GM04503 (cell line): Measurements from ENCODE around the gene PDPN.

Source experiments
- DNase-seq: peaks from one replicate; pipeline ENCODE4 v3.0.0-alpha.2; 2012; ENCODE audit warnings: low read depth

The PDPN gene

GRCh38 chr1:13617773-13618172 is 34.1 kb downstream of the PDPN start:
- DNase-seq: no peak

GRCh38 chr1:13618483-13618882 is 34.9 kb downstream of the PDPN start:
- DNase-seq: no peak

DNA sequence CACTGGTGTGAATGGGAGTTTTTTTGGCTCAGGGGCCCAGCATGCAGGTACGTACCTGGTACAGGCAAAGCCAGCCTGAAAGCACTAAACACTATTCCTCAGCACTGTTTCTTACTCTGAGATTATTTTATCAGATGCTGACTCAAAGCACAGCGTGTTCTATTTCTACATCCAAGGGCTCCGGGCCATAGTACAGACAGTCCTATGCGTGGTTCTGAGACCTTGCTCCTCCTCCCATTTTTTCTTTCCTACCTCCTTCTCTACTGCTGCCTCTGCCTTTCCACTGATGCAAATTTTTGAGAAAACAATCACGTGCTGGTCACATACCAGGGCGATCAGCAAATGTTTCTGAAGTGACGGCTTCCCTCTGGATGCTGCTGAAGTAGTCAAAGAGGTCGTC is 36.3 kb downstream of the PDPN start:
- no peak for DNase-seq

DNA sequence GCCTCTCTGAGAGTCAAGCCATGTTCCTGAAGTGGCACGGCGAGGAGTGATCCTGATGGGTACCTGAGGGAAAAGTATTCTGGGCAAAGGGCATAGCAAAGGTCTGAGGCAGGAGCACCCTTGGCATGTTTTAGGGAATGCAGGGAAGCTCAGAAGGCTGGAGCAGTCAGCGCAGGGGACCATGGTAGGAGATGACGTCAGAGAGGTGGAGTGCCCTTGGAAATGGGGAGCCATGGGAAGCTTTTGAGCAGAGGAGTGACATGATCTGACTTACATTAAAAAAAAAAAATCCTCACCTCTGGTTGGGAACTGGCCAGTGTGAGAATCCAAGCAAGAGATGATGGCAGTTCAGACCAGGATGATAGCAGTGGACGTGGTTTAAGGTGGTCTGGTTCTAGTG is 37.2 kb downstream of the PDPN start:
- no peak for DNase-seq

GRCh38 chr1:13622446-13622845 is 38.8 kb downstream of the PDPN start:
- DNase-seq: no peak

DNA sequence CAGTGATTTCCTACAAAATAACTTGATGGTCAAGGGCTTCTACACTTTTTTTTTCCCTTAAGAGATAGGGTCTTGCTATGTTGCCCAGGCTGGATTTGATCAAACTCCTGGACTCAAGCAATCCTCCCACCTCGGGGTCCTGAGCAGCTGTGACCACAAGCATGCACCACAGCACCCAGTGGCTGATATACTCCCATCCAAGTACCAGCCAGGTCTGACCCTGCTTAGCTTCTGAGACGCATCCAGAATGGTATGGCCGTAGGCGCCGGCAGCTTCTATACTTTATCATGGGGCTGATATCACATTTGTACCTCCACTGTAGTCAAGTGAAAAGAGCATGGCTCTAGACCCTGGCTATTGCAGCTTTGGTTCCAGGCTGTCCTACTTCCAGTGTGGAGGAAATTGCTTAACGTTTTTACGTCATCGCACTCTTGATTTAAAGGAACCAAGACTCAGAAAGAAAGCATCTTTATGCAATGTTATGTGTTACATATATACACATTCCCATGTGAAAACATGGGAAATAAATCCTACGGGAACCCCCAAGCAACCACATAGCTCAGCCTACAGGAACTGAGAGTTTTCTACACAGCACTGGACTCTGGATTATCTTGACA is 39.5 kb downstream of the PDPN start:
- DNase-seq: no peak

DNA sequence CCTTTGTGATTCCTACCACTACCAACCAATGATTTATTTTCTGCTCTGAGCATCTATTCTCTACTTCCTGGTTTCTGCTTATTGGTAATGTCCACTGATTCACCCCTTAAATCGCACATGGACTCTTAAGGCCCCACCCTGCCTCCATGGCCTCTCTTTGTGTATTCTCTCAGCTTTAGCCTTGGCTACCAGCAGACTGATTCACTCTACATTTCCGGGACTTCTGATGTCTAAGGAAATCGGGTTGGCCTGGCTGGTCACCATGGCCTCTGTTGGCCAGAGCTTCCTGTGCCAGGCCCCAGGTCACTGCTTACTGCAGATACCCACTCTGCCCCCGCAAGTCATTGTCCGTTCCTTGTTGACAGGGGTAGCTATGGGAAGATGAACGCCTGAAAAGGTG is 40.9 kb downstream of the PDPN start:
- no peak for DNase-seq

- no peak for DNase-seq
Observed at GRCh38 chr1:13627127-13627526, 43.5 kb downstream of the PDPN start.

- DNase-seq: no peak
Observed at GRCh38 chr1:13628218-13628617, 44.6 kb downstream of the PDPN start.

GRCh38 chr1:13628711-13629110 is 45.1 kb downstream of the PDPN start:
- no peak for DNase-seq

GRCh38 chr1:13642306-13643004 is 58.8 kb downstream of the PDPN start:
- no peak for DNase-seq

DNA sequence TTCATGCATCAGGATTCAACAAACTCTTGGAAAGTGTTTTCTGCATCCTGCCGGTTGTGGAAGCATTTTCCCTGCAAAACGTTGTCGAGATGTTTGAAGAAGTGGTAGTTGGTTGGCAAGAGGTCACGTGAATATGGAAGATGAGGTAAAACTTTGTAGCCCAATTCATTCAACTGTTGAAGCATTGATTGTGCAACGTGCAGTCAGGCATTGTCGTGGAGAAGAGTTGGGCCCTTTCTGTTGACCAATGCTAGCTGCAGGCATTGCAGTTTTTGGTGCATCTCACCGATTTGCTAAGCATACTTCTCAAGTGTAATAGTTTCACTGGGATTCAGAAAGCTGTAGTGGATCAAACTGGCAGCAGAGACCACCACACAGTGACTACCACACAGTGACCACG is 59.4 kb downstream of the PDPN start:
- no peak for DNase-seq

GRCh38 chr1:13646521-13646920 is 62.9 kb downstream of the PDPN start:
- no peak for DNase-seq

GRCh38 chr1:13651279-13651678 is 67.6 kb downstream of the PDPN start:
- no peak for DNase-seq

DNA sequence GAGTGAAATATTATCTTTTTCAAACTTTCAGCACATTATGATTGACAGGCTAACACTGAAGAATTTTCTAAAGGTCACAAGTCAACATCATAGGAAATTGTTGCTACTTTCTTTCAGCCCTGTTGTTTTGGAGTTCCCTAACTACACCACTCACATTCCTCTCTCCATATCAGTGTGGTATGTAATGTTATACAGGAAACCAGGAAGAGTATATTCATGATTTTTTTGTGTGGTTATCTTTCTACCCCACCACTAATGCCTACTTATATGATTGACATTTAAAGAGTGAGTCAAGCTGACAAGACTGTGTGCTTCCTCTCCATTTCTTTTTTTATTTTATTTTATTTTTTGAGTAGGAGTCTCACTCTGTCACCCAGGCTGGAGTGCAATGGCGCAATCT is 68.6 kb downstream of the PDPN start:
- no peak for DNase-seq

DNA sequence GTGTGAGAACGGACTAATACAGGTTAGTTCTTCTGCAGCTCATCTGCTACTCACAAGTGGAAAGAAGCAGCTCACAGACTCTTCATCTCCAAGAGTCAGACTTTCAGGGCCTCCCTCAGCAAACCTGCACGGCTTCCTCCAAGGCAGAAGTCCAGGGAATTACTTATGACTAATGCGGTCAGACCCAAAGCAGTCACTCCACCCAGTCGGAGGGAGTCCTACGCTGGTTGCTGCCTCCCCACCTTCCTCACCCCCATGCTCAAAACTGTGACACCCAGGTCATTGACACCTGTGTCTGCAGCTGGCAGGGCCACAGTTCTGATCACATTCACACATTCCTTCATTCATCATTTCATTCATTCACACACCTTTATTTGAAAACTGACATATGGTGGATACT is 77.9 kb downstream of the PDPN start:
- no peak for DNase-seq

GRCh38 chr1:13662493-13662892 is 78.9 kb downstream of the PDPN start:
- DNase-seq: peak; percentile 54

DNA sequence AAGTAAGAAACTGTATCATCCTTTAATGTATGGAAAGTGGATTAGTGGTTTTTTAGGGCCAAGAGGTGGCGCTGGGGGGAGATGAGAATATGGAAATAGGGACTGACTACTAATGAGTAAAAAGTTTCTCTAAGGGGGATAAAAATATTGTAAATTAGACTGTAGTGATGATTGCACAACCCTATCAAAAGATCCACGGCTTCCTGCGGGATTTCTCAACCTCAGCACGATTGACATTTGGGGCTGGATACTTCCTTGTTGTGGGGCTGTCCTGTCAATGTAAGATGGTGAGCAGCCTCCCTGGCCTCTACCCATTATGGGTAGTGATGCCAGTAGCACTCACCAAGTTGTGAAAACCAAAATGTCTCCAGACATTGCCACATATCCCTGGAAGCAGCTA is 80.3 kb downstream of the PDPN start:
- no peak for DNase-seq

- DNase-seq: no peak
Observed at GRCh38 chr1:13664451-13664850, 80.8 kb downstream of the PDPN start.

- DNase-seq: no peak
Observed at GRCh38 chr1:13666317-13666716, 82.7 kb downstream of the PDPN start.
